Right atrium auricular region (tissue), 2 donors: ENCODE results near the gene STK10. TPM values are rescaled to one million over a fixed set of nuclear protein-coding genes. Genes with fewer than 3 reads are reported as not detected.

Source experiments
- DNase-seq: peaks from one replicate; pipeline ENCODE4 v3.0.0-alpha.2; 2019; ENCODE audit warnings: low spot score
- H3K27ac ChIP-seq, 2 donors: fragments of 200-600 bp; sonication (generic); 1 replicate in 1 of 2; 2 replicates in 1 of 2; pipeline ENCODE4 v1.5.1; 2016 to 2019
- H3K27me3 ChIP-seq, 2 donors: fragments of 200-600 bp; sonication (generic); one replicate each; pipeline versions ENCODE4 v1.5.1 to v1.6.0; 2017 to 2019
- H3K36me3 ChIP-seq: fragments of 200-600 bp; sonication (generic); one replicate; pipeline ENCODE4 v1.5.1; 2016
- H3K4me1 ChIP-seq, 2 donors: fragments of 200-600 bp; sonication (generic); one replicate each; pipeline versions ENCODE4 v1.5.1 to v1.6.0; 2017 to 2019
- H3K4me3 ChIP-seq, 2 donors: fragments of 200-600 bp; sonication (generic); 1 replicate in 1 of 2; 2 replicates in 1 of 2; pipeline ENCODE4 v1.5.1; 2017 to 2019; ENCODE audit warnings: mild to moderate bottlenecking in 1 of 2, moderate library complexity in 1 of 2
- H3K9me3 ChIP-seq, 2 donors: fragments of 200-600 bp; sonication (generic); one replicate each; pipeline ENCODE4 v1.5.1; 2019
- CTCF ChIP-seq, 2 donors: fragments of 200-600 bp; sonication (generic); IDR thresholded peaks; one replicate each; pipeline ENCODE4 v1.5.1; 2019; ENCODE audit warnings: antibody characterized with exemption in 2 of 2
- total RNA-seq, 2 donors: library from RNA; depleted of rRNA; stranded (reverse); fragments of >200 nt; gene quantifications; one replicate each; pipeline ENCODE4 v1.1.0, GENCODE V29; 2016

Gene STK10
- total RNA-seq, 2 donors from 2014 or later, result 6.9 to 10.8 TPM

GRCh38 chr5:172085738-172086137, 102.3 kb downstream of the STK10 start:
- H3K27me3 ChIP-seq, result no peaks in the 10 kb centered on the region
- H3K4me1 ChIP-seq, result no peaks in the 10 kb centered on the region
- H3K36me3 ChIP-seq, result no peaks in the 10 kb centered on the region
- no peak for TF ChIP-seq CTCF (IDR thresholded peaks at IDR 0.05)
- no peak overlapping the region for H3K27ac ChIP-seq
- no peak for DNase-seq
- no peak overlapping the region for H3K4me3 ChIP-seq
- H3K9me3 ChIP-seq, result no peaks in the 10 kb centered on the region

- H3K36me3 ChIP-seq, result no peaks in the 10 kb centered on the region
- H3K27ac ChIP-seq, result no peak overlapping the region
- no peaks in the 10 kb centered on the region for H3K9me3 ChIP-seq
- no peak for TF ChIP-seq CTCF (IDR thresholded peaks at IDR 0.05)
- peaks cover 0 to 5% of the 10 kb centered on the region in 2 donors for H3K4me1 ChIP-seq
- H3K27me3 ChIP-seq, result no peaks in the 10 kb centered on the region
- DNase-seq, result no peak
- H3K4me3 ChIP-seq, result no peak overlapping the region
Observed at GRCh38 chr5:172082180-172082579, 105.8 kb downstream of the STK10 start.

- H3K4me3 ChIP-seq, result no peak overlapping the region
- TF ChIP-seq CTCF (IDR thresholded peaks at IDR 0.05), result no peak
Observed at GRCh38 chr5:172079876-172080275, 108.1 kb downstream of the STK10 start.

DNA sequence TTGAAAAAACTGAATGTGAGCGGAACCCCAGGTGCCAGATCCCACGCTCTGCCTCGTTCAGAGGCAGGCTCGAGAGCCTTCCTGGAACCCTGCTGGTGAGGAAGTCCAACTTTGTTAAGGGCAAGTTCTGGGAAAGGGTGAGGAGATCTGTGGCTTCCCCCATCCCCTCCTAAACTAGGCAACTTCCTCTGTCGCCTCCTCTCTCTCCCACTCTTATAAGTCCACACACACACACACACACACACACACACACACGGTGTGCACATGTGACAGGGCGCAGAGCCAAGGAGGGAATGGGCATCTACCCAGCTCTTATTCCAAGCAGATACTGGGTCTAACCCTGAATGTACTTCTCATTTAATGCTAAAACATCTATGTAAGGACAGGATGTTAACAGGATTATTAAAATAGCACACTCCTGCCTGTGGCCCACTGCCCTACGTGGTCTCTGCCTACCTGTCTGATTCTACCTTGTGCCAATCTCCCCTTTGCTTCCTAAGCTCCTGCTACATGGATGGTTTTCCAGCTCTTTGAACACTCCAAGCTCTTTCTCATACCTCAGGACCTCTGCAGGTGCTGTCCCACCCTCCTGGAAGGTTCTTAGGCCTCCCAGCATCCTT, 109.2 kb downstream of the STK10 start:
- Histone ChIP-seq H3K27me3 (no peaks in the 10 kb centered on the region), H3K4me1 (peaks cover 0 to 5% of the 10 kb centered on the region in 2 donors), H3K9me3 (no peaks in the 10 kb centered on the region), H3K4me3 (no peak overlapping the region), H3K27ac (no peak overlapping the region), H3K36me3 (no peaks in the 10 kb centered on the region)
- DNase-seq, result no peak
- no peak for TF ChIP-seq CTCF (IDR thresholded peaks at IDR 0.05)

More at GRCh38 chr5:172079876-172080275, 108.1 kb downstream of the STK10 start:
- DNase-seq, result no peak
- H3K27ac ChIP-seq, result no peak overlapping the region
- H3K27me3 ChIP-seq, result no peaks in the 10 kb centered on the region
- no peaks in the 10 kb centered on the region for H3K9me3 ChIP-seq
- no peaks in the 10 kb centered on the region for H3K36me3 ChIP-seq
- H3K4me1 ChIP-seq, result peaks cover 0 to 5% of the 10 kb centered on the region in 2 donors

DNA sequence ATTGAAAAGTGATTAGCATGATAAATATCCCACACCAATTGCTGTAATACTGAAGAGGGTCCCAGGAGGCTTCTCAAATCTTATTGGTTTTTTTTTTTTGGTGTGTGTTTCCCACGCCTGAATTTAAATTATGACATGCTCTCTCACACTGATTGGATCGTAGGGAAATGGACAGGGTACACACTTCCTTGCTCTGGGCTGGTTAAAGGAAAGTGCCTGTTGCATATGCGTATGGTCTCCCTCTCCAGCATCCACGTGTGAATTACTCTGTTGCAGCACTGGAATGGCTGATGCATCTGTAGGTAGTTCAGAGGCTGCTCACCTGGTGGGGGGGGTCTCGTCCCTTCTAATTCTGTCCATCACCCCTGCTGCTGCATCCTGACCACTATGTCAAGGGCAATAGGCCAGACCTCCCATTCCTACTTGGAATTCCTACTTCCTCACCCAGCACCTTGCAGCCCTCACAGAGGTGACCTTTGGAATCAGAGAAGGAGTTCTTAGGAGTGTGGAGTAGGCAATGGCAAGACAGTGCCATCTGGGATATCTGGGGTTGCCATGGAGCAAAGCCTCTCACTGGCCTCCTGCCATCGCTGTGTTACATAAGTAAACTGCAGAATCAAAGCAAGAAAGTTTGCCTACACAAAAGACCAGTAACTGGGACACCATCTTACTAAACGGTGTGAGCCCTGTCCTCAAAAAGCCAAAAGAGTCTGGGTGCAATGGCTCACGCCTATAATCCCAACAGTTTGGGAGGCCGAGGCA, 110.2 kb downstream of the STK10 start:
- no peaks in the 10 kb centered on the region for H3K9me3 ChIP-seq
- no peak overlapping the region for H3K4me3 ChIP-seq
- no peaks in the 10 kb centered on the region for H3K27me3 ChIP-seq
- H3K4me1 ChIP-seq, result peaks cover 0 to 5% of the 10 kb centered on the region in 2 donors
- TF ChIP-seq CTCF (IDR thresholded peaks at IDR 0.05), result no peak
- no peaks in the 10 kb centered on the region for H3K36me3 ChIP-seq
- no peak overlapping the region for H3K27ac ChIP-seq
- DNase-seq, result no peak
